GM10266 (cell line): ENCODE measurements around the gene CNGA1.
A peak's percentile ranks its signal among the peaks of the same experiment; 100 is the strongest.
"Not testable (repeated sequence)": the region's sequence is repeated elsewhere in the genome, so short reads cannot be mapped to it uniquely, and the experiment has no call there.

Experiments
- DNase-seq: peaks from one replicate; pipeline ENCODE4 v3.0.0; 2012; ENCODE audit errors: extremely low spot score
- CTCF ChIP-seq: IDR thresholded peaks from 2 replicates; pipeline ENCODE4 v1.5.1; 2012; ENCODE audit warnings: mild to moderate bottlenecking, low read depth; ENCODE audit not compliant: control insufficient read depth, insufficient read depth; ENCODE audit errors: missing control alignments

CNGA1 gene

GRCh38 chr4:47939456-47939855, 77.0 kb downstream of the CNGA1 start:
- no peak for DNase-seq
- no peak for TF ChIP-seq CTCF

DNA sequence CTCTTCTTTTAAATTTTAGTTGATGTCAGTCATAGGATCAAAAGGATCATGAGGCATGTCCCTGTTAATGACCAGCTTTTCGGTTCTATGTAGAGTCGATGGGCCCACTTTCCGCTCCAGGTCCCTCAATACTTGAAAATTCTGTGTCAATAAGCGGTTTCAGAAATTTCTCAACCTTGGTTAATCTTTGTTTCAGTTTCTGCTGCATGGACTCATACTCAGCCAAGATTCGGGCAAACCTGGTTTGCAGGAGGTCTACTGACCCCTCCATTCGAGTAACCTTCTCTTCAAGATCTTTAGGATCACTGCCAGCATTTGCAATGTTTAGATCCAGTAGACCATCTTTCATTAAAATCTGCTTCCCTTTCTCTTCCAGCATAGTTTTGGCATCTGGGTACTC, 80.1 kb downstream of the CNGA1 start:
- no peak for TF ChIP-seq CTCF
- no peak for DNase-seq

DNA sequence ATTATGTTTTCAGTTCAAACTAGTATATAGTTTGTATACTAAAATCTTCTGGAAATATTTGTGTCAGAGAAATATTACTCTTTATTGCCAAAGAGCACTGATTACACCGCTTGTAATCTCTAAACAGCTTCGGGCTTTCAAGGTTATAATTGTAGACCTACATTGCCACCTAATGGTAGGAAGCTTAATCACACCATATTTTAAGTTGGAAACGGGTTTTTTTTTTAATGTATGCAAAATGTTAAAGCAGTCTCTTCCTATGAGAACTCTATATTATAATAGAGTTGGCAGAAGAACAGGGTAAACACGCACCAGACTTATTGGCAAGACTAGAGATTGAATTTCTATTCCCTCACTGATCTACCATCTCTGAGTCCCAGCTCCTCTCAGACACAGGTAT, 82.6 kb downstream of the CNGA1 start:
- peak; percentile 56 for TF ChIP-seq CTCF
- peak; percentile 34 for DNase-seq

- TF ChIP-seq CTCF, result no peak
- no peak for DNase-seq
Observed at GRCh38 chr4:47930971-47931804, 85.3 kb downstream of the CNGA1 start.

- no peak for TF ChIP-seq CTCF
Observed at GRCh38 chr4:47929682-47930201, 86.7 kb downstream of the CNGA1 start.

GRCh38 chr4:47926667-47927258, 89.7 kb downstream of the CNGA1 start:
- peak; percentile 83 for TF ChIP-seq CTCF

More at GRCh38 chr4:47929682-47930201, 86.7 kb downstream of the CNGA1 start:
- DNase-seq, result no peak

DNA sequence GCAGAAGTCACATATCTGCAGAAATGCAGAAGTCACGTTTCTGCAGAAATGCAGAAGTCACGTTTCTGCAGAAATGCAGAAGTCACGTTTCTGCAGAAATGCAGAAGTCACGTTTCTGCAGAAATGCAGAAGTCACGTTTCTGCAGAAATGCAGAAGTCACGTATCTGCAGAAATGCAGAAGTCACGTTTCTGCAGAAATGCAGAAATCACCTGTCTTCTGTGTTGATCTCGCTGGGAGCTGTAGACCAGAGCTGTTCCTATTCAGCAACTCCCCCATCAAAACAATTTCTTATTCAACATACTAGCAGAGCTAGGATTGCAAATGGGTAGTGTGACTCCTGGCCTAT, 93.2 kb downstream of the CNGA1 start:
- DNase-seq, result not testable (repeated sequence)

More at GRCh38 chr4:47926667-47927258, 89.7 kb downstream of the CNGA1 start:
- DNase-seq, result peak; percentile 57

- DNase-seq, result not testable (repeated sequence)
Observed at GRCh38 chr4:47922436-47923260, 93.8 kb downstream of the CNGA1 start.

- not testable (repeated sequence) for DNase-seq
Observed at GRCh38 chr4:47917163-47917562, 99.3 kb downstream of the CNGA1 start.
